ENCODE measurements around the gene TMEM11. TPM values are rescaled to one million over a fixed set of nuclear protein-coding genes. Genes with fewer than 3 reads are reported as not detected.
"Not testable (repeated sequence)": the region's sequence is repeated elsewhere in the genome, so short reads cannot be mapped to it uniquely, and the experiment has no call there.

The TMEM11 gene
- polyA plus RNA-seq, 1 donor (not counting 4 experiments of a cell fraction or from before 2014, with no cell fraction given): 40.1 TPM

GRCh38 chr17:21228111-21228510, 14.2 kb upstream of the TMEM11 start:
- H3K4me3 ChIP-seq (ENCODE audit: control insufficient read depth in 2 of 3, extremely low read depth in 1 of 3, insufficient read depth in 2 of 3, low read depth in 1 of 3, low read length in 3 of 3): no peak overlapping the region
- dilution Hi-C loops (cut with MboI; ENCODE audit: extremely low pct_ligation_motif_present, low sequenced_read_pairs): no loop called here
- no peaks in the 10 kb centered on the region for H3K79me2 ChIP-seq (ENCODE audit: control insufficient read depth, insufficient read depth, low read length)
- H3K9me1 ChIP-seq (ENCODE audit: control insufficient read depth, extremely low read depth, insufficient read depth, low read length): no peaks in the 10 kb centered on the region
- no peak overlapping the region for H3K4me2 ChIP-seq (ENCODE audit: control insufficient read depth, extremely low read depth, insufficient read depth, low read depth, low read length)
- no peak for TF ChIP-seq CTCF (optimal IDR thresholded peaks at IDR 0.05 in 1 of 3, IDR thresholded peaks at IDR 0.05 in 1 of 3, conservative IDR thresholded peaks at IDR 0.05 in 1 of 3; ENCODE audit: extremely low read depth in 1 of 3, insufficient read depth in 2 of 3, low read length in 3 of 3)
- TF ChIP-seq EZH2 (IDR thresholded peaks at IDR 0.05; ENCODE audit: low read length): no peak
- H3K36me3 ChIP-seq (ENCODE audit: control insufficient read depth in 2 of 2, extremely low read depth in 1 of 2, insufficient read depth in 2 of 2, low read length in 2 of 2): no peaks in the 10 kb centered on the region
- no peak overlapping the region for H3K27ac ChIP-seq (ENCODE audit: control insufficient read depth, insufficient read depth, low read length)
- DNase-seq (ENCODE audit: low read depth, low spot score) (no peak), FAIRE-seq (no peak)
- H3K27me3 ChIP-seq (ENCODE audit: control insufficient read depth, extremely low read depth, insufficient read depth, low read length): no peaks in the 10 kb centered on the region
- no peak overlapping the region for H3K9ac ChIP-seq (ENCODE audit: control insufficient read depth, extremely low read depth, insufficient read depth, low read length)
- H2AFZ ChIP-seq (ENCODE audit: control insufficient read depth, low read length): no peak overlapping the region
- no peaks in the 10 kb centered on the region for H4K20me1 ChIP-seq (ENCODE audit: control insufficient read depth, extremely low read depth, insufficient read depth, low read length)
- H3K9me3 ChIP-seq (ENCODE audit: control insufficient read depth, low read depth, low read length): no peaks in the 10 kb centered on the region
- no peaks in the 10 kb centered on the region for H3K4me1 ChIP-seq (ENCODE audit: control insufficient read depth, extremely low read depth, insufficient read depth, low read length)

GRCh38 chr17:21227277-21227676, 13.3 kb upstream of the TMEM11 start:
- H3K4me3 ChIP-seq (ENCODE audit: control insufficient read depth in 2 of 3, extremely low read depth in 1 of 3, insufficient read depth in 2 of 3, low read depth in 1 of 3, low read length in 3 of 3); H3K9me1 ChIP-seq (ENCODE audit: control insufficient read depth, extremely low read depth, insufficient read depth, low read length); H3K4me1 ChIP-seq (ENCODE audit: control insufficient read depth, extremely low read depth, insufficient read depth, low read length); H4K20me1 ChIP-seq (ENCODE audit: control insufficient read depth, extremely low read depth, insufficient read depth, low read length); H3K9me3 ChIP-seq (ENCODE audit: control insufficient read depth, low read depth, low read length); dilution Hi-C loops (cut with MboI; ENCODE audit: extremely low pct_ligation_motif_present, low sequenced_read_pairs); H3K27ac ChIP-seq (ENCODE audit: control insufficient read depth, insufficient read depth, low read length); H3K9ac ChIP-seq (ENCODE audit: control insufficient read depth, extremely low read depth, insufficient read depth, low read length); H3K79me2 ChIP-seq (ENCODE audit: control insufficient read depth, insufficient read depth, low read length); H3K27me3 ChIP-seq (ENCODE audit: control insufficient read depth, extremely low read depth, insufficient read depth, low read length); H2AFZ ChIP-seq (ENCODE audit: control insufficient read depth, low read length); FAIRE-seq; H3K36me3 ChIP-seq (ENCODE audit: control insufficient read depth in 2 of 2, extremely low read depth in 1 of 2, insufficient read depth in 2 of 2, low read length in 2 of 2); DNase-seq (ENCODE audit: low read depth, low spot score); H3K4me2 ChIP-seq (ENCODE audit: control insufficient read depth, extremely low read depth, insufficient read depth, low read depth, low read length): not testable (repeated sequence)

- dilution Hi-C loops (cut with MboI; ENCODE audit: extremely low pct_ligation_motif_present, low sequenced_read_pairs): no loop called here
- Histone ChIP-seq H3K9me3 (ENCODE audit: control insufficient read depth, low read depth, low read length) (no peaks in the 10 kb centered on the region), H3K79me2 (ENCODE audit: control insufficient read depth, insufficient read depth, low read length) (peaks cover 7% of the 10 kb centered on the region), H3K27me3 (ENCODE audit: control insufficient read depth, extremely low read depth, insufficient read depth, low read length) (no peaks in the 10 kb centered on the region), H4K20me1 (ENCODE audit: control insufficient read depth, extremely low read depth, insufficient read depth, low read length) (no peaks in the 10 kb centered on the region), H3K36me3 (ENCODE audit: control insufficient read depth in 2 of 2, extremely low read depth in 1 of 2, insufficient read depth in 2 of 2, low read length in 2 of 2) (peaks cover 6 to 7% of the 10 kb centered on the region in 2 experiments), H3K4me2 (ENCODE audit: control insufficient read depth, extremely low read depth, insufficient read depth, low read depth, low read length) (no peak overlapping the region), H3K4me1 (ENCODE audit: control insufficient read depth, extremely low read depth, insufficient read depth, low read length) (no peaks in the 10 kb centered on the region), H3K27ac (ENCODE audit: control insufficient read depth, insufficient read depth, low read length) (no peak overlapping the region), H3K4me3 (ENCODE audit: control insufficient read depth in 2 of 3, extremely low read depth in 1 of 3, insufficient read depth in 2 of 3, low read depth in 1 of 3, low read length in 3 of 3) (no peak overlapping the region), H2AFZ (ENCODE audit: control insufficient read depth, low read length) (no peak overlapping the region), H3K9ac (ENCODE audit: control insufficient read depth, extremely low read depth, insufficient read depth, low read length) (no peak overlapping the region), H3K9me1 (ENCODE audit: control insufficient read depth, extremely low read depth, insufficient read depth, low read length) (no peaks in the 10 kb centered on the region)
- DNase-seq (ENCODE audit: low read depth, low spot score): no peak
- FAIRE-seq: no peak
- TF ChIP-seq EZH2 (IDR thresholded peaks at IDR 0.05; ENCODE audit: low read length) (no peak), CTCF (optimal IDR thresholded peaks at IDR 0.05 in 1 of 3, IDR thresholded peaks at IDR 0.05 in 1 of 3, conservative IDR thresholded peaks at IDR 0.05 in 1 of 3; ENCODE audit: extremely low read depth in 1 of 3, insufficient read depth in 2 of 3, low read length in 3 of 3) (no peak)
Observed at GRCh38 chr17:21223086-21223485, 9.1 kb upstream of the TMEM11 start.

Data from keratinocyte (primary cell).